22Rv1 (cell line): ENCODE data around the gene RNF126.
"Not testable (repeated sequence)": the region's sequence is repeated elsewhere in the genome, so short reads cannot be mapped to it uniquely, and the experiment has no call there.

Experiments
- H3K27ac ChIP-seq: fragments of 450-650 bp; 2 replicates; pipeline ENCODE4 v1.5.1; 2017
- CTCF ChIP-seq: fragments of 450-650 bp; IDR thresholded peaks from 2 replicates; pipeline ENCODE4 v1.5.1; 2017; ENCODE audit warnings: mild to moderate bottlenecking
- ZFX ChIP-seq: fragments of 450-650 bp; IDR thresholded peaks from 2 replicates; pipeline ENCODE4 v1.6.1; 2017; ENCODE audit warnings: antibody characterized with exemption, borderline replicate concordance

RNF126 gene

DNA sequence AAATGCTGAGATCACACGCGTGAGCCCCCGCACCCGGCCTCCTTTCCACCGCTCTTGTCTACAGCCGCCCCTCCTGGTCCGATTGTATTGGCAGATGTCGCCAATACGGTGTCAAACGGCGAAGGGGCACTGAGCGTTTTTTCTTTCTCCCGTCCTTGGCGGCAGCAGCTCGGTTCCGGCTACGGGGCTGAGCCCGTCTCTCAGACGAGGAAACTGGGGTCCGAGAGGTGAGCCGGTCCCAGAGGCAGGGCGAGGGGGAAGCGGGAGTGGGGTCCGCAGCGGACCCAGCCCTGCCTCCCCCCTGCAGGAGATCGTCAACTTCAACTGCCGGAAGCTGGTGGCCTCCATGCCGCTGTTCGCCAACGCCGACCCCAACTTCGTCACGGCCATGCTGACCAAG lies 50.1 kb downstream of the RNF126 start:
- no peak overlapping the region for H3K27ac ChIP-seq
- TF ChIP-seq ZFX: no peak
- no peak for TF ChIP-seq CTCF

DNA sequence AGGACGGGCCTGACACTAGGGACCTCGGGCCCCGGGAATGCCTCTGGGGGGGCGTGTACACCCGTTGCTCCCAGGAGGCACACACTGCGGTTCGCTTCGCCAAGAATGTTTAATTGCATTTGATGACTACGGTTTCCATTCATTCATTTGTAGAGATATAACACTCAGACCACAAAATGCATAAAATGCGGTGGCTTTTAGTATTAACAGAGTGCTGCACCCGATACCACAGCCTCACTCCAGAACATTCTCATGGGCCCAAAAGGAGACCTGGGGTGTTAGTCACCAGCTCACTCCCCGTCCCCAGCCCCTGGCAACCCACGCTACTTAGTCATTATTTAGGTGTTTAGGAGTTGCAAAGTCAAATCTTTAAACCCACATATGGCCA lies 51.5 kb downstream of the RNF126 start:
- TF ChIP-seq ZFX: no peak
- TF ChIP-seq CTCF: no peak
- no peak overlapping the region for H3K27ac ChIP-seq

GRCh38 chr19:610801-611480 lies 52.1 kb downstream of the RNF126 start:
- TF ChIP-seq ZFX: no peak
- no peak overlapping the region for H3K27ac ChIP-seq

DNA sequence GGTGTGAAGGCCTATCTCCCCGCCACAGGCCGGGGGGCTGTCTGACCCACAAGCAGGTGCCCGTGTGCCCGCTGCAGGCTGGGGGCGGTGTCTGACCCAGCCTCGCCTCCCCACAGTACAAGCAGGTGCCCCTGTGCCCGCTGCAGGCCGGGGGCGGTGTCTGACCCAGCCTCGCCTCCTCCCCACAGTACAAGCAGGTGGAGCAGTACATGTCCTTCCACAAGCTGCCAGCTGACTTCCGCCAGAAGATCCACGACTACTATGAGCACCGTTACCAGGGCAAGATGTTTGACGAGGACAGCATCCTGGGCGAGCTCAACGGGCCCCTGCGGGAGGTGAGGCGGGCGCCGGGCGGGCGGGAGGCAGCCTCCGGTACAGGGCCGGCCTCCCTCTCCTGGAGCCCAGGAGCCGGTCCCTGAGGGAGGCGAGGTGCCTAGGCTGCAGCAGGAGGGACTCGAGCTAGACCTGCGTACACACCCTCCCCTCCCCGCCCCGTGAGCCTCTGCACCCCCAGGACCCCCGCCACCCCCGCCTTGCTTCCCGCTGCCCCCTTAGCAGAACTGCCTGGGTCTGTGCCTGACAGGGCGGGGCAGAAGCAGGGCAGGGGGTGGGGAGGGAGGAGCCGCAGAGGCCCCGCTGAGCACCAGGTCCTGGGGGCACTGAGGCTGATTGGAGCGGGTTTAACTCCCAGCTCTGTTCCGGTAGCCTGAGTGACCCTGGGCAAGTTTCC lies 52.8 kb downstream of the RNF126 start:
- H3K27ac ChIP-seq: no peak overlapping the region
- no peak for TF ChIP-seq ZFX
- no peak for TF ChIP-seq CTCF

DNA sequence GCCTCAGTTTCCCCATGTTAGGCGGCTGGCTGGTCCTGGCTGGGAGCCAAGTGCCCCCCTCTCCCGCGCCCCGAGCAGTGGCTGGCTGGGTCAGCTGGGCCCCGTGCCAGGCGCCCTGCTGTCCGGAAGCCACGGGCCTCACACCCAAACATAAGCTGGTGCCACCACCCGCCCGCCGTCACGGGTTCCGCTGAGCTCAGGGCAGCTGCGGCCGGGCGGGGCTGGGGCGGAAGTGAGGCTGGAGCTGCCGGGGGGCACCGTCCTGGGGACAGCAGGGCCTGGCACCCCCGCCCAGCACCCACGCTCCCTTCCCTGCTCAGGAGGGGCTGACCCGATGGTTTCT lies 54.0 kb downstream of the RNF126 start:
- TF ChIP-seq CTCF (no peak), ZFX (no peak)
- H3K27ac ChIP-seq: no peak overlapping the region

DNA sequence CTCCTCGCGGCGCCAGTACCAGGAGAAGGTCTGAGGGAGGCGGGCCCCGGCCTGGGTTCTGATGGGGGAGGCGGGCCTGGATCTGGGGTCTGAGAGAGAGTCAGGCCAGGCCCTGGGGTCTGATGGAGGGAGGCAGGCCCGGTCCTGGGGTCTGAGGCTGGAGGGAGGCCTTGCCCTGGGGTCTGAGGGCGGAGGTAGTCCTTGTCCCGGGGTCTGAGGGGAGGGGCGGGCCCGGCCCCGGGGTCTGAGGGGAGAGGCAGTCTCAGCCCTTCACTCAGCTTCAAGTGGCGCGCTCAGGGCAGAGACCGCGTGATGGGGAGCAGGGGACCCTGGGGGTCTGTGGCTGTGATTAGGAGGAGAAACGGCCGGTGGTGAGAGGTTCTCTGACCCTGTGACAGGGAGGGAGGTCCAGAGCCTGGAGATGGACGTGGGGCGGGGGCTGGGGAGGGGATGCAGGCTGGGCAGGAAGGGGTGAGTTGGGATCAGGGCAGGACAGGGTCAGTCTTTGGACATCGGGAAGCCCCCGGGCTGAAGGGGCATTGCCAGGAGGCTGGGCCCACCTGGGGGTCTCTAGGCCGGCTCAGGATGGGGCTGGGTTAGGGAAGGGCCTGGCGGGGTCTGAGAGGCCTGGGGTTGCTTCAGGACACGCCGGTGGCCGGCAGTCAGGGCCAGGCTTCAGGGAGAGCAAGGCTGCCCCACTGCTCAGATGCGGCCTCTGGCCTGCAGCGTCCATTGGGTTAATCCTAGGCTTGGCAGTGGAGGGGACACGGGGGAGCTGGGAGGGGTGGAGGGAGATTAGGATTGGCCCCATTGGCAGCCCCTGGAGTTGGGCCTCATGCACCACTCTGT lies 54.6 kb downstream of the RNF126 start:
- no peak for TF ChIP-seq CTCF
- TF ChIP-seq ZFX: no peak
- no peak overlapping the region for H3K27ac ChIP-seq

GRCh38 chr19:607301-608154 lies 55.5 kb downstream of the RNF126 start:
- no peak for TF ChIP-seq CTCF
- no peak for TF ChIP-seq ZFX
- H3K27ac ChIP-seq: no peak overlapping the region

- not testable (repeated sequence) for H3K27ac ChIP-seq
These were observed 57.7 kb downstream of the RNF126 start for GRCh38 chr19:605061-605971.
